Loucy (cell line): Measurements from ENCODE around the gene EGLN2.

ENCODE experiments used
- H2AFZ ChIP-seq: fragments of 200-600 bp; sonication (generic); 2 replicates; pipeline ENCODE4 v1.6.0; 2016; ENCODE audit warnings: antibody characterized with exemption, mild to moderate bottlenecking, low read length, moderate library complexity
- H3F3A ChIP-seq: fragments of 200-600 bp; 2 replicates; pipeline ENCODE4 v1.6.0; 2016; ENCODE audit warnings: antibody characterized with exemption, low read depth, mild to moderate bottlenecking
- H3K27me3 ChIP-seq: fragments of 200-600 bp; sonication (generic); 2 replicates; pipeline ENCODE4 v1.6.1; 2014; ENCODE audit warnings: low read length, mild to moderate bottlenecking; ENCODE audit not compliant: insufficient read depth, poor library complexity, severe bottlenecking
- H3K36me3 ChIP-seq: fragments of 200-600 bp; sonication (generic); 2 replicates; pipeline ENCODE4 v1.6.1; 2016; ENCODE audit warnings: low read length; ENCODE audit not compliant: insufficient read depth
- H3K4me1 ChIP-seq: fragments of 200-600 bp; sonication (generic); 2 replicates; pipeline ENCODE4 v1.5.1; 2014; ENCODE audit warnings: low read length, mild to moderate bottlenecking; ENCODE audit not compliant: insufficient read depth, poor library complexity, severe bottlenecking
- H3K4me2 ChIP-seq: fragments of 200-600 bp; sonication (generic); 2 replicates; pipeline ENCODE4 v1.6.0; 2014; ENCODE audit warnings: antibody characterized with exemption, low read length, low read depth, mild to moderate bottlenecking; ENCODE audit not compliant: poor library complexity, severe bottlenecking
- H3K4me3 ChIP-seq: fragments of 200-600 bp; sonication (generic); 2 replicates; pipeline ENCODE4 v1.5.1; 2014; ENCODE audit warnings: low read length, mild to moderate bottlenecking, mixed read lengths; ENCODE audit not compliant: poor library complexity, severe bottlenecking
- H3K79me2 ChIP-seq: fragments of 200-600 bp; sonication (generic); 2 replicates; pipeline ENCODE4 v1.6.1; 2014; ENCODE audit warnings: low read length; ENCODE audit not compliant: insufficient read depth
- H3K9ac ChIP-seq: fragments of 200-600 bp; sonication (generic); 2 replicates; pipeline ENCODE4 v1.6.0; 2014; ENCODE audit warnings: mild to moderate bottlenecking, low read depth, low read length, moderate library complexity; ENCODE audit not compliant: poor library complexity, severe bottlenecking
- H3K9me2 ChIP-seq: fragments of 200-600 bp; sonication (generic); replicated peaks from 2 replicates; pipeline ENCODE4 v1.6.1; 2016; ENCODE audit warnings: low read depth, low read length, mixed read lengths
- H3K9me3 ChIP-seq: fragments of 200-600 bp; sonication (generic); 2 replicates; pipeline ENCODE4 v1.6.1; 2014; ENCODE audit warnings: mild to moderate bottlenecking, antibody characterized with exemption, low read length, low read depth; ENCODE audit not compliant: insufficient read depth
- H4K20me1 ChIP-seq: fragments of 200-600 bp; sonication (generic); 2 replicates; pipeline ENCODE4 v1.6.0; 2014; ENCODE audit warnings: antibody characterized with exemption, low read length, mild to moderate bottlenecking; ENCODE audit not compliant: insufficient read depth, poor library complexity, severe bottlenecking
- EZH2phosphoT487 ChIP-seq: fragments of 200-600 bp; IDR thresholded peaks from 2 replicates; pipeline ENCODE4 v1.6.1; 2018; ENCODE audit warnings: antibody characterized with exemption, mild to moderate bottlenecking, moderate library complexity, borderline replicate concordance
- TF ChIP-seq, protein P1 (sequence below): fragments of 200-600 bp; sonication (generic); conservative IDR thresholded peaks from 2 replicates; pipeline ENCODE4 v1.5.1; 2014; ENCODE audit warnings: mild to moderate bottlenecking, antibody characterized with exemption, low read length

Gene EGLN2

DNA sequence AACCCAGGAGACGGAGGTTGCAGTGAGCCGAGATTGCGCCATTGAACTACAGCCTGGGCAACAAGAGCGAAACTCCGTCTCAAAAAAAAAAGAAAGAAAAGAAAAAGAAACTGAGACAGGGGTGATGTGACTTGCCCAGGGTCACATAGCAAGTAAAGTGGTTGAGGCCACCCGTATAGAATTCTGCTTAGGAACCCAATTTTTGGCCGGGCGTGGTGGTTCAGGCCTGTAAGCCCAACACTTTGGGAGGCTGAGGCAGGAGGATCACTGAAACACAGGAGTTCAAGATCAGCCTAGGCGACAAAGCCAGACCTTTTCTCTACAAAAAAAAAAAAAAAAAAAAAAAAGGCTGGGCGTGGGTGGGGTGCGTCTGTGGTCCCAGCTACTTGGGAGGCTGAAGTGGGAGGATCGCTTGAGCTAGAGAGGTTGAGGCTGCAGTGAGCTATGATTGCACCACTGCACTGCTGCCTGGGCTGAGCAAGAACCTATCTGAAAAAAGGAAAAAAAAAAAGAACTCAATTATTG lies 46.7 kb upstream of the EGLN2 start:
- Histone ChIP-seq H3K4me1 (peaks cover 58% of the 10 kb centered on the region), H4K20me1 (peaks cover 51% of the 10 kb centered on the region), H3K9me3 (no peaks in the 10 kb centered on the region), H3K9me2 (no peaks in the 10 kb centered on the region), H2AFZ (no peak overlapping the region), H3K4me2 (peak overlapping the region; percentile 73), H3F3A (no peaks in the 10 kb centered on the region), H3K79me2 (peaks cover 91% of the 10 kb centered on the region), H3K4me3 (peak overlapping the region; percentile 96), H3K9ac (peak overlapping the region; percentile 95), H3K27me3 (no peaks in the 10 kb centered on the region), H3K36me3 (peaks cover 11% of the 10 kb centered on the region; the same call in 1 of the 2 replicates)
- TF ChIP-seq EZH2phosphoT487, result no peak
- TF ChIP-seq, protein P1, sequence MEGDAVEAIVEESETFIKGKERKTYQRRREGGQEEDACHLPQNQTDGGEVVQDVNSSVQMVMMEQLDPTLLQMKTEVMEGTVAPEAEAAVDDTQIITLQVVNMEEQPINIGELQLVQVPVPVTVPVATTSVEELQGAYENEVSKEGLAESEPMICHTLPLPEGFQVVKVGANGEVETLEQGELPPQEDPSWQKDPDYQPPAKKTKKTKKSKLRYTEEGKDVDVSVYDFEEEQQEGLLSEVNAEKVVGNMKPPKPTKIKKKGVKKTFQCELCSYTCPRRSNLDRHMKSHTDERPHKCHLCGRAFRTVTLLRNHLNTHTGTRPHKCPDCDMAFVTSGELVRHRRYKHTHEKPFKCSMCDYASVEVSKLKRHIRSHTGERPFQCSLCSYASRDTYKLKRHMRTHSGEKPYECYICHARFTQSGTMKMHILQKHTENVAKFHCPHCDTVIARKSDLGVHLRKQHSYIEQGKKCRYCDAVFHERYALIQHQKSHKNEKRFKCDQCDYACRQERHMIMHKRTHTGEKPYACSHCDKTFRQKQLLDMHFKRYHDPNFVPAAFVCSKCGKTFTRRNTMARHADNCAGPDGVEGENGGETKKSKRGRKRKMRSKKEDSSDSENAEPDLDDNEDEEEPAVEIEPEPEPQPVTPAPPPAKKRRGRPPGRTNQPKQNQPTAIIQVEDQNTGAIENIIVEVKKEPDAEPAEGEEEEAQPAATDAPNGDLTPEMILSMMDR, result no peak

DNA sequence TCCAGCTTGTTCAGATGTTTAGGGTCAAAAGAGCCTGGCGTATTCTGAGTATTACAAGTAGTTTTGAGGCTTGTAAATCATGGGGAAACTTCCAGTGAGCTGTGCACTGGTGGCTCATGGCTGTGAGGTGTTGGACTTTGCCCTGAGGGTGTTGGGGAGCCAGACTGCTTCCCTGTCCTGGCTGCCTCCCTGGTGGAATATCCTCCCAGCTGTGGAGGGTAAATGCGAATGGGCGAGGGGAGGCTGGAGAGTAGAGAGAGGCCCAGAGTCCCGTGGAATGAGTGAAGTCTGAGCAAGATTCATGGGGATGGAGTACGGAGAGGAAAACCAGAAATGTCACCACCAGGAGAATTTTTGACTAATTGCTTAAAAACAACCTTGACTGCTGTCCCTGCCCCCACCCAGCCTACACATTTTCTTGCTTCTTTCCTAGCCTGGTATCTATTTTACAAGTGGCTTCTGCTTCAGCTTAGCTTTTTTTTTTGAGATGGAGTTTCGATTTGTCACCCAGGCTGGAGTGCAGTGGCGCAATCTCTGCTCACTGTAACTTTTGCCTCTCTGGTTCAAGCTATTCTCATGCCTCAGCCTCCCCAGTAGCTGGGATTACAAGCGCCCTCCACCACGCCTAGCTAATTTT lies 44.3 kb upstream of the EGLN2 start:
- Histone ChIP-seq H3K4me3 (peak overlapping the region; percentile 68), H3K9me3 (no peaks in the 10 kb centered on the region), H3K9me2 (no peaks in the 10 kb centered on the region), H3F3A (no peaks in the 10 kb centered on the region), H3K79me2 (peaks cover 85% of the 10 kb centered on the region), H3K9ac (peak overlapping the region; percentile 44), H3K36me3 (peaks cover 30% of the 10 kb centered on the region; the same call in 1 of the 2 replicates), H3K4me2 (peak overlapping the region; percentile 80), H3K27me3 (no peaks in the 10 kb centered on the region), H4K20me1 (peaks cover 63% of the 10 kb centered on the region), H3K4me1 (peaks cover 42% of the 10 kb centered on the region), H2AFZ (no peak overlapping the region)
- TF ChIP-seq EZH2phosphoT487, result no peak
- TF ChIP-seq, protein P1, result no peak

DNA sequence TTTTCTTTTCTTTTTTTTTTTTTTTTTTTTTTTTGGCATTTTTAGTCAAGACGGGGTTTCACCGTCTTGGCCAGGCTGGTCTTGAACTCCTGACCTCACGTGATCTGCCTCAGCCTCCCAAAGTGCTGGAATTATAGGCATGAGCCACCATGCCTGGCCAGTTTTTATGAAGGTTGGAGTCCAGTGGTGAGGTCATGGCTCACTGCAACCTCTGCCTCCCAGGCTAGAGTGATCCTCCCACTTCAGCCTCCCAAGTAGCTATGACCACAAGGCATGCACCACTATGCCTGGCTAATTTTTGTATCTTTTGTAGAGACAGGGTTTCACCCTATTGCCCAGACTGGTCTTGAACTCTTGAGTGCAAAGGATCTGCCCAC lies 43.8 kb upstream of the EGLN2 start:
- Histone ChIP-seq H3K36me3 (peaks cover 35% of the 10 kb centered on the region; the same call in 1 of the 2 replicates), H3K9me3 (no peaks in the 10 kb centered on the region), H3K4me1 (peaks cover 38% of the 10 kb centered on the region), H4K20me1 (peaks cover 67% of the 10 kb centered on the region), H2AFZ (no peak overlapping the region), H3K79me2 (peaks cover 83% of the 10 kb centered on the region), H3K4me2 (peak overlapping the region; percentile 80), H3K9ac (peak overlapping the region; percentile 44), H3K4me3 (peak overlapping the region; percentile 68), H3K9me2 (no peaks in the 10 kb centered on the region), H3K27me3 (no peaks in the 10 kb centered on the region), H3F3A (no peaks in the 10 kb centered on the region)
- TF ChIP-seq, protein P1, result no peak
- TF ChIP-seq EZH2phosphoT487, result no peak
